Pulmonary artery endothelial cell (primary cell): Measurements from ENCODE around the gene TPCN2. TPM values are rescaled to one million over a fixed set of nuclear protein-coding genes. Genes with fewer than 3 reads are reported as not detected.

Experiments
- DNase-seq: peaks from one replicate; pipeline ENCODE4 v3.0.0-alpha.2; 2011; ENCODE audit warnings: low read depth, low spot score
- total RNA-seq: library from RNA; depleted of rRNA; stranded (reverse); fragments of >200 nt; gene quantifications from 2 replicates; pipeline ENCODE4 v1.2.3, GENCODE V29; 2014

The TPCN2 gene
- total RNA-seq, 1 donor from 2014 or later, result 11.3 TPM

DNA sequence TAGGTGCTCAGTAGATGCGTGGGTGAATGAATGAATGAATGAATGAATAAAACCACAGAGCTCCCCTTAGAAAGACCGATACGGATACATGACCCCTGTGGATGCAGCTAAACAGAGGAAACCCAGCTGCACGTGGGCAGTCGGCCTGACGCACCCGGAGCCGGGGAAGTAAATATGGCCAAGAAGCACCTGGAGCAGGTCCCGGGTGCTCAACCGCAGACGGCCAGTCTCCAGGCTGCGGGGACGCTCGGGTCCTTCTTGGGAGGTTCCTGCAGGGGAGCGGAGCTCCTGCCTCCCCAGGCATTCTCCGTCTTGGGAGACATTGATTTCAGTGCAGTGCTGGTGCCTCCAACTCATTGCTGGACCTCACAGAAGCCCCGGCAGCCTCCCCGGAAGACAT, 11.7 kb upstream of the TPCN2 start:
- DNase-seq, result no peak

DNA sequence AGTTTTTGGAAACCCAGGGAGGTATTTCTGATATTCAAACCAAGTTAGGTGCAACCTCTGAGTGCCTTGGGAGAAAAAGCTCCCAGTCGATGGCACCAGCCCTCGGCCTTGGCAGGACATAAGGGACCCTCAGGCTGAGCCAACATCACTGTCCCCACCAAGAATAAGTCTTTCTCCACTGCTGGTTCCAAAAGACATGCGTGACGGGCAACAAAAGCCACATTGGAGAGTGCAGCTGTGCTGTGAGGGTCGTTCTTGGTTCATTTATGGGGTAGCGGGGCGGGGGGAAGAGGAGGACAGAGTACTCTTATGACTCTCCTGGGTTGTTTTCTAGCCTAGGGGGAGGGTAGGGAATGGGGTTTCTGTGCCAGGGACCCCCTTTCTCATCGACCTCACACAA, 11.2 kb upstream of the TPCN2 start:
- no peak for DNase-seq

DNA sequence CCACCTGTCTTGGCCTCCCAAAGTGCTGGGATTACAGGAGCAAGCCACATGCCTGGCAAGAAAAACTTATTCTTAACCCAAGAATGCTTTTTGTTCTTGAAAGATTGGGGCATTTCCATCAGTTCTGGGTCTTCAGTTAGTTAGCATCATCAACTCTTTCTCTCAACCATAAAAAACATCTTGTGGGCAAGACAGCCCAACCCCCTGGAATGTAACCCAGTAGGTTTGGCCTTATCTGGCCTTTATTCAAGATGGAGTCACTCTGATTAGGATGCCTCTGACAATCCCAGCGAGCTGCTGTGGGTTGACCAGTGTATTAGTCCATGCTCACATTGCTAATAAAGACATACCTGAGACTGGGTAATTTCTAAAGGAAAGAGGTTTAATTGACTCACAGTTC, 9.2 kb upstream of the TPCN2 start:
- no peak for DNase-seq

DNA sequence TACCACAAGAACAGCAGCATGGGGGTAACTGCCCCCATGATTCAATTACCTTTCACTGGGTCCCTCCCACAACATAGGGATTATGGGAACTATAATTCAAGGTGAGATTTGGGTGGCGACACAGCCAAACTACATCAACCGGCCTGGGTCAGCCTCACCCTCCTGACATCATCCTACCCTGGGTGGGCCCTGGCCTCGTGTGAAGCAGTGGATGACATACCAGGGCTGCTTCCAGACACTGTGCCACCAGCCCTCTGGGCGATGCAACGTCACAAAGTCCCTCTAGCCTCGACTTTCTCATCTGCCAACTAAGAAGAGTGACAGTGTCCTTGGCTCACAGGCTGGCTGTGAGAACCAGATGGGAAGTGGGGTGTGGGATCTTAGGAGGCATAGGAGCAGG, 8.7 kb upstream of the TPCN2 start:
- DNase-seq, result no peak

DNA sequence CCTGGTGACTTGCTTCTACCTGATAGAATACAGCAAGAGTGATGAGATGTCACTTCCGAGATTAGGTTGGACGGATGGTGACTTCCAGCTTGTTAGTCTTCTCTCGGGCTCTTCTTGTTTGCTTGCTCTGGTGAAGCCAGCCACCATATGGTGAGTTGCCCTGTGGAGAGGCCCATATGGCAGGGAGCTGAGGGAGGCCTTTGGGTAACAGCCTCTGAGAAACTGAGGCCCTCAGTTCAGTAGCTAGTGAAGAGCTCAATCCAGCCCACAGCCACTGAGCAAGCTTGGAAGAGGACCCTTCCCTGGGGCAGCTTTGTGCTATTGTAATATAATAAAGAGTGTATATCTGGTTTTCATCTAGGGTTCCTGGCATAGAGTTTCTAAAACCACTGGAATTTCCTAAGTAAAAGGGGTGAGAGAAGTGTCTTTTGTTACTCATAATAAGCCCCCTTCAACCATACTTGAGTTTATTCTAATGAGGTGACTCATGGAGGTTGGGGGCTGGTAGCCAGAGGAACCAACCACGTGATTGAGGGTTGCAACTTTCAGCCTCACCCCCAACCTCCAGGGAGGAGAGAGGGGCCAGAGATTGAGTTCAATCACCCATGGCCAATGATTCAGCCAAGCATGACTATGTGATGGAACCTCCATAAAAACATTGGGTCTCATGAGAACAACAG, 8.0 kb upstream of the TPCN2 start:
- no peak for DNase-seq

DNA sequence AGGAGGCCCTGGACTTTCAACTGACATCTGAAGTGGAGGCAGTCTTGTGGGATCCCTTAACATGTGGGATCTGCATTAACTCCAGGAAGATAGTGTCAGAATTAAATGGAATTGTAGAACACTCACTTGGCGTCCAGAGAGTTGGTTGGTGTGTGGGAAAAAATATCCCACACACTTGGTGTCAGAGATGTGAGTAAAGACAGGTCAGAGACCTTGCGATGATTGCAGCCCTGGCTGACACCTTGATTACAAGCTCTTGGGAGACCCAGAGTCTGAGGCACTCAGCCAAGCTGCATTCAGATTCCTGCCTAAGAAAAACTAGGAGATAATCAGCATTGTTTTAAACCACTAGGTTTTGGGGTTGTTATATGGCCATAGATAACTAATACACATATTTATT, 7.2 kb upstream of the TPCN2 start:
- DNase-seq, result no peak

DNA sequence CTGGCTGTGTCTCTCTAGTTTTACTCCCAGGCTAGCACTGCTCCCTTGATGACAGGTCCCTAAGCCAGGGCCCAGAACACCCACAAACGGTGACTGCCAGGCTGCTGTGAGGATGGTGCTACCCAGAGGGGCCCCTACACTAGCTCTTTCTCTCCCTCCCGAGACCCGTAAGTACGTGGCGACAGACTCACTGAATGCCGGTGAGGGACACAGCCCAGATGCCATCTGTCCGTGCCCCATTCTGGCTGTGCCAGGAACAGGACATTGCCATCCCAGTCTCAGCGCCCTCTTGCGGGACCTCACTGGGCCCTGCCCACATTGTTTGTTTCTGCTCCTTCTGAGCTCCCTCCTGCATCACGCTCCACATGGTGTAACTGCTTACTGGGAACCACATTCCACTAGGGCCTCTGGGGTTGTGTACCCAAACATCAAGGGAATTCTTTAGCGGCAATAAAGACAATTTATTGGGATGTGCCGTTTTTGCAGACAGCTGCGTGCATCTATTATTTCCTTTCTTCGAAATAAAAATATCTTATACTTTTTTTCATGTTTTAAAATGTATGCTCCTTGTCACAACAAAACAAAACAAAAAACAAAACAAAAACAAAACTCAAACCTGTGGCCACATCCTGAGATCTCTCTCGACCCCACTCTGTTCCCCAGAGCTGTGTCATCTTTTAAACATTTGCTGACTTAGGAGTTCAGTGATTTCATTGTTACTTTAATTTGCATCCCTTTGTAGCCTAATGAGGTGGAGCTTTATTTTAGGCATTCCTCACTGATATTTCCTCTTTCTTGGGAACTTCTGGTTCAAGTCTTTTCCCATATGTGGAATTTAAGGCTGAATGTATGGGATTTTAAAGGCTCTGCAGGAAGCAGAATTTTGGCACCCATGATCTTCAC, 4.4 kb upstream of the TPCN2 start:
- no peak for DNase-seq

DNA sequence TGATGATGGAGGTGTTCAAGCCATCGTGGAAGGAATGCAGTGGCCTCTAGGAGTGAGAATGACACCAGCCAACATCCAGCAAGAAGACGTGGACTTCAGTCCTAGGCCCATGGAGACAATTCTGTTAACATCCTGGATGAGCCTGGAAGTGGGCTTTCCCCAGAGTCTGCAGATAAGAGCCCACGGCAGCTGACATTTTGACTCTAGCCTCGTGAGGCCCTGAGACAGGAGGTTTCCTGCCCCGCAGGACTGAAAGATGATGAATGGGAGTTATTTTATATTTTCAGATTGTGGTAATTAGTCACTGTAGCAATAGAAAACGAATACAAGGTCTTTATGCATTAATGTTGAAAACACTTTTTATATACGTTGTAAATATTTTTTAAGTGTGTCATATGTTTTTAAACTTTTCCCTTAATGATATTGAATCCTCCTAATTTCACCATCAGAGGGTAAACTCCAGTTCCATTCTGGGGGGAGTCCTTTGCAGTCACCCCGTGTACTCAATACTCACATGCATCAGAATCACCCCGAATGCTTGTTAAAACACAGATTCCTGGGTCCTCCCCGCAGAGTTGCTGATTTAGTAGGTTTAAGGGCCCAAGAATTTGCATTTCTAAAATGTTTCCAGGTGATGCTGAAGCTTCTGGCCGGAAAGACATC, 570 bp upstream of the TPCN2 start:
- DNase-seq, result no peak

DNA sequence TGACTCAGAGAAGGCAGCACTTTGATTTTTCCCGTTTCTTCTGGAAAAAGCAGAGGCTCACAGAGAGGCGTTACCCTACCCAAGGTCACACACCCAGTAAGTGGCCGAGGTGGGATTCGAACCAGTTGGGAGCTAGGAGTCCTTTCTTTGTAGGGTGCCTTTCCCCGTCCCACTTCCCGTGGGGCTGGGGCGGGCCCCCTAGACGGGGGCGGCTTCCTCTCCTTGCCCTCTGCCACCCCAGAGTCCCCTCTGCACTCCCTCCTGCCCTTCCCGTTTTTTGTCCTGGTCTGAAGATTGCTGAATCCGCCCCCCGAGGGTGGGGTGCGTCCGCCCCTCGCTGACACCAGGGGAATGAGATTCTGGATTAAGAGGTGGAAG, 747 bp downstream of the TPCN2 start:
- DNase-seq, result no peak

DNA sequence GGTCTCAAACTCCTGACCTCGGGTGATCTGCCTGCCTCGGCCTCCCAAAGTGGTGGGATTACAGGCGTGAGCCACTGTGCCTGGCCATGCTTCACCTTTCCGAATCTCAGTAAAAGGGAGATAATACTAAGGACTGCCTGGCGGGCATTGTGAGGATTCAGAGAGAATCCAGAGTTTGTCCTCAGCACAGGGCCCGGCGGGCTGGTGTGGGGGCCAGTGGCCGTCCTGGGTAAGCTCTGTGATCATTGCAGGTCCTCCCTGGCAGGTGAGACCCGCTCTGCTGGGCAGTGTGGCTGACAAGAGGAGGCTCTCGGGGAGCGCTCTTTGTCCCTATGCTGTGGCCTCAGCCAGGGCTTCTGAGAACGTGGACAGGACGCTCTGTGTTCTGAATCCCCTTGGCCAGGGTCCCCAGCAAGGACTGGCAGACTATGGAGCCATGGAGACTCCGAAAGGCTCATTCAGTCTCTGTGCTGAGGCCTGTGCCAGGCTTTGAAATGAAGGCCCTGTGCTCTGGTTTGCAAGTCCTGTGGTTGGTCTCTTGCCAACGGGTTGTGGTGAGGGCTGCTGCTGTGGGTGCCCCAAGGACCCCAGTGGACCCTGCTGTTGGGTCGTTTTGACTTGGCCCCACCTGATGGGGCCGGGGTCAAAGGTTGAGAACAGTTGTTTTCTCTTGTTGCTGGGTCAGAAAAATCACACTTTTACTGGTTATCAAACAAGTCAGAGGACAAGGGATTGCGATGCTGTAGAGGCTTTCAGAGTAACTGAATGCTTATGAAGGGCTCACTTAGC, 2.1 kb downstream of the TPCN2 start:
- DNase-seq, result no peak

DNA sequence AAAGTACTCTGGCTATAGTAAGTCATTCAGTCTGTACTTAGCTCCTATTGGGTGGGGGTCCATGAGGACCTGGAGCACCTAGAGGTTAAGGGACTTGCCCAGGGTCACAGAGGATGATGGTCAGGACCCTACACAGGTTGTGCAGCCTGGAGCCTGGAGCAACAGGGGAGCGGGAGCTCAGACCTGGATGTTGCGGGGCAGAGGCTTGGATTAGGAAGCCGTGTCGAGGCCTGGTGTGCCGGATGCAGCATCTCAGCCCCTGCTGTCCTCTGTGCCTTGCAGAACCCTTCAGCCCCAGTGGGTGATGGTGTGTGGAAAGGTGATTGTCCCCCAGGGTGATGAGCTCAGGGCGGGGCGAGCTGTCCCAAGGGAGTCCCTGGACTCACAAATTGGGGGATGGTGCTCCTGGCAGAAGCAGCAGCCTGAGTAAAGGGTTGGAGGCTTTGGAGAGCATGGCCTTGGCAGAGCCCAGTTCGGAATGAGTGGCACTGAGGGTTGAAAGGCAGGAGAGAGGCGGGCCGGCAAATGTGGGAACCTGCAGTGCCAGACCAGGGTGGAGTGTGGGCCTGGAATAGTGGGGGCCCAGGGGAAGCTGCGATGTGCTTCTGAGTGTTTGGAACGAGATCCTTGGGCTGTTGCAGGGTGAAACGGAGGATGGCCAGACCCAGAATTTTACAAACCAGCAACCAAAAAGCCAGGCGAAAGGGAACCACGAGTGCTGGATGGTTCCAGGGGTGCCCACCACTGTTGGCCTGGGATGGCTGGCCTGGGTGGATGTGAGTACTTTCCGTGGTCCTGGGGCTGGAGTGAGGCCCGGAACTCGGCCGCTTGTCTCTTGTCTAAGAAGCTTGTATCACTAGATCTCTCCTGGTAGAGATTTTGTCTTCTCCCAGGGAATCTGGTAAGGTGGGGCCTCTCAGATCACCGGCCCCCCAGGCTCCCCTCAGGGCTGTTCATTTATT, 2.9 kb downstream of the TPCN2 start:
- no peak for DNase-seq

DNA sequence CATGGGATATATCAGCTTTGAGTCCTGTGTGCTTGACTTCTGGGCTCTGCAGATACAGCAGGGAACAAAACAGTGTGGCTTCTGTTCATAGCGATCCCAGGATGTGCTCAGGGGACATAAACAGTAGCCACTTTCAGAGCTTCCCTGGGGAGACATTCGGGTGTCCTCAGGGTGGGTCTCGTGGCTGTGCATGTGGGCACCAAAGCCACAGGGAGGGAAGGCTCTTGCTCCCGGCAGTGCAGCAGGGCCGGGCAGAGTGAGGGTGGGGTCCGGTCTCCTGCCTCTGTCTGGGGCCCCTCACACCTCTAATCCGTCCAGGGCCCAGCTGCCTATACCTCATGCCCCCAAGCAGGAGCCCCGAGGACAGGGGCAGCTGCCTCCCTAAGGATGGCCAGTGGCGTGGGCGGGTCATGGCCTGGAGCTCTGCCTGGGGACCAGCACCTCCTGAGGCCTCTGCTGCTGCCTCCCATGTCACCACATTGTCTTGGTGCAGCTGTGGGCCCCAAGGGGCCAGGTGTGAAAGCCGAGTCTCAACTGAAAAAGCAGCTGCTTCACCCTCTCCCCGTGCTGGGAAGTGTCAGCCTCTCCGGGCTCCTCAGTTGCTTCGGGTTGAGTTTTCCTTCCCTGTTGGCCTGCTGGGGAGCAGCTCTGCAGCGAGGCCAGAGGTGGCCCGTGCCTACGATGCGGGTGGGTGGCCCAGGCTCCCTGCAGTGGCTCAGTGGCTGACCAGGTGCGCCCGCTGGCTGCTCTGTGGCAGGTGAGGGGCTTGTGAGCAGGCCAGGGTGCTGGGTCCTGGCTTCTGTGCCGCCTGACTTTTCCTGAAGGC, 3.8 kb downstream of the TPCN2 start:
- DNase-seq, result no peak

DNA sequence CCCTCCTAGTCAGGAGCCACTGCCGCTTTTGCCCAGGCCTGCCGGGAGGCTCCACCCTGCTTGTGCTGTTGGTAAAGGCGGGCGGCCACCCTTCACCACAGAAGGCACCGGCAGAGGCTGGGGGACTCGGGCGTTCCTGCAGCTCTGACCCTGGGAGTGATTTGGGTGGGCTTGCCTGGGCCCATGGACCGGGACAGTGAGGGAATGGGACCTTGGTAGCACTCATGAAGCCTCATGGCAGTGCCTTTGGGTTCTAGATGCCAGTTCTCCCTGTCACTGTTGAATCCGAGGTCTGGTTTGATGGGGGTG, 4.4 kb downstream of the TPCN2 start:
- DNase-seq, result no peak

DNA sequence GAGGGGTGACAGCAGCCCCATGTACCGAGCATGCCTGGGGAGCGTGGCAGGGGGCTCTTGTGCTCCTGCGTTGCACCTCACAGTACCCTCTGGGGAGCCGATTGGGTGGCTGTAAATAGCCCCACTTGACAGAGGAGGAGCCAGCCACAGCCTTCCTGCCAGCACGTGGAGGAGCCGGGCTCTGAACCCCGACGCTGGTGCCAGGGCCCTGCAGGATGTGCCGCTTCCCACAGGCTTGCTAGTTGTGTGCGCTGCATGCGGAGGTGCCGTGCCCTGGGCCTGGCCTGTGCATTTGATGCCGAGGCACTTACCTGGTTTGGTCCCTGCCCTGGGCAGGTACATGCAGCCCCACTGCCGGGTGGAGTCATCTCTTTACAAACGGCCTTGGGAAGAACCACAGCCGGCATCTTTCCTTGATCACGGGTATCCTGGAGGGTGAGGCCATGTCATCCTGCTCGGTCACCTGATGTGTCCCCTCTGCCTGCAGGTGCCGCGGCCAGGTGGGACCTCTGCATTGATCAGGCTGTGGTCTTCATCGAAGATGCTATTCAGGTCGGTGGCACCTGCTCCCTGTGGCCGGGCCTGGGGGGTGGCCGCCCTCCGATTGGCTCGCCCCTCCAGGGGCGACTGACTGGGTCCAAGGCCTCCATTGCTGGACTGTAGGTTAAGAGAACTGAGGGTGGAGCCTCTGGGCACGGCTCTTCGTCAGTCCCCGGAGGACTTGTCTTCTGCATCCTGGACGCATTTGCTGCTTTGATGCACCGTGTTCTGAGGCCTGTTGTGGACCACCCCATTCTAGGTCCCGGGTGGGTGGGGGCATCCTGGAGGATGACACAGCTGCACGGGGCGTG, 5.0 kb downstream of the TPCN2 start:
- DNase-seq, result no peak

DNA sequence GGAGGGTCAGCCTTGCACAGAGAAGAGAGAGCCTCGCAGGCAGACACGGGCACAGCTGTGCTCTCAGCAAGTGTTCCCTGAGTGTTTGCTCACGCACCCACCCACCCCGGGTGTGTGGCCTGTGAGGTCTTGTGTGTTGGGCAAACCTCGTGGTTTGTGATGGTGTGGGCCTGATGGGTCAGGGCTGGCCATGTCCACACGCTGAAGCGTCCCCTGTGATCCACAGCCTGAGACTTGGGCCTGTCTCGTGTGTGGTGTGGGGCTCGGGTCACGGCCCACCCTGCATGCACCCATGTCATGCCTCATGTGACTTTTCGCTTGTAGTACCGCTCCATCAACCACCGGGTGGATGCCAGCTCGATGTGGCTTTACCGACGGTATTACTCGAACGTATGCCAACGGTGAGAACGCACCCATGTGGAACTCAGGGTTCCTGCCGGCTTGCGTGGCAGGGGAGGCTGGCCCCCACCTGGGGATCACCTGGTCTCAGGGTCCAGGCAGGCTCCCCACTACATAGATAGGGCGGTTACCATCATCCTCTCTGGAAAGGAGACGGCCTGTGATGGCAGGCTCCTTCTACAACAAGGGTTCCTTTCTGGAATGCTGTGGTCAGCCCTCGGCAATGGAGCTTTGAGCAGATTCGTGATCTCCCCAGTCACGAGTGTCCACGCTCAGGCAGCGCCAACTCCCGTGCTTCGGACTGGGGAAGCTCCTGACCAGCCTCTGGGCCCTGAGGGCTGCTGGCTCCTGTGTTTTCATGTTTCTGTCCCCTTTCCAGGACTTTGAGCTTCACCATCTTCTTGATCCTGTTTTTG, 5.9 kb downstream of the TPCN2 start:
- DNase-seq, result no peak

DNA sequence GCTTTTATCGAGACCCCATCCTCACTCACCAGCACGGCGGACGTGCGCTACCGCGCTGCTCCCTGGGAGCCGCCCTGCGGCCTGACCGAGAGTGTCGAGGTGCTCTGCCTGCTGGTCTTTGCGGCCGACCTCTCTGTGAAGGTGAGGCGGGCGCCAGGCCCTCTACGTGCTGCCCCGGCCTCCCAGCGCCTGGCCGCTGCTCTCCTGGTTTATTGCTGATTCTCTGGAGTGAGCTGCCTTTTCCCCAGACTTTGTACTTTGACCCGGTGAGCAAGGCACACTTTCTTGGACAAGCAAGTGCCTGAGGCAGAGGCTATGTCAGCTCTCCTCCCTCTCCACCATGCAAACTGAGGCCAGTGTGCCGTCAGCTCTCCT, 6.5 kb downstream of the TPCN2 start:
- no peak for DNase-seq

DNA sequence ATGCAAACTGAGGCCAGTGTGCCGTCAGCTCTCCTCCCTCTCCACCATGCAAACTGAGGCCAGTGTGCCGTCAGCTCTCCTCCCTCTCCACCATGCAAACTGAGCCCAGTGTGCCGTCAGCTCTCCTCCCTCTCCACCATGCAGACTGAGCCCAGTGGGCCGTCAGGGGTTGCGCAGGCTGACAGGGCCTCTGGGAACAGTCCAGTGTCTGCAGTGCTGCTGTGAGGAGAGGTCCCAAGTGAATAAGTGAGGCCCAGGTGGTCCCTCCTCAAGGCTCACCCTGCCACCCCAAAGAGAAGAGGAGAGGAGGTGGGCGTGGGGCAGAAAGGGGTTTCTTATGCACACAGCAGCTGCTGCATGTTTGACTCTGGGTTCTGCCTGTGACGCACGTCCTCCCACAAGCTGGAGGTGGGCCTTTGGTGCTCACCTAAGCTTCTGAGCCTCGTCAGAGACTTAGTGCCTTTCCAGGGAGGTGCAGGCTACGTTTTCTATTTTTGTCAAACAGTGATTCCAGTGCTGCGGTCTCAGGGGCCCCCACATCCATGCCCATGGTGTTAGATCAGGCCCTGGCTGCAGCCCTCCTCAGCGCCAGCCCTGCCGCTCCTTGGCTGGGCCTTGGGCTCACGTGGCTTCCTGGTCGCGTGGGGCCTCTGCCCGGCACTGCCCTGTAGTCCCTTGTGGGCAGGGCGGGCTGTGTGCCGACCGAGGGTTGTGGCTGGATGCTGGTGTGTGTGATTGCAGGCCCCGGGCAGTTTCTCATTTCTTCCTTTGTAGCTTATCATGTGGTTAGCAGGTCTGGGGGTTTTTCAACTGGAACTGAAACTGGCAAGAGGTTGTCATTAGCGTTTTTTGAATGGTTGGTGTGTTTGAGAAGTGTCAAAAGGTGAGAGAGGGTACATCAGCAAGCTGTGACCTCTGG, 7.1 kb downstream of the TPCN2 start:
- no peak for DNase-seq
